HL-60 (cell line): ENCODE measurements around the gene RMDN2.

ENCODE experiments used
- DNase-seq, 2 experiments: peaks; one replicate each; pipeline ENCODE4 v3.0.0-alpha.2; 2010 to 2020; ENCODE audit warnings: low read depth in 1 of 2, low spot score in 1 of 2
- H3K27ac ChIP-seq: fragments of 250-450 bp; sonication (Bioruptor Pico); replicated peaks from 2 replicates; pipeline ENCODE4 v1.5.1; 2020; ENCODE audit warnings: mild to moderate bottlenecking, moderate library complexity
- H3K27me3 ChIP-seq: fragments of 250-450 bp; sonication (Bioruptor Pico); 2 replicates; pipeline ENCODE4 v1.5.1; 2021; ENCODE audit warnings: mild to moderate bottlenecking, moderate library complexity; ENCODE audit not compliant: insufficient read depth, poor library complexity, severe bottlenecking
- H3K4me3 ChIP-seq: replicated peaks from 2 replicates; pipeline ENCODE4 v1.5.1; 2011; ENCODE audit warnings: mild to moderate bottlenecking, control low read depth, low read length; ENCODE audit not compliant: insufficient read depth
- GABPA ChIP-seq: IDR thresholded peaks from 2 replicates; pipeline ENCODE4 v1.6.1; 2012; ENCODE audit warnings: low read depth
- POLR2AphosphoS5 ChIP-seq: IDR thresholded peaks from 2 replicates; pipeline ENCODE4 v1.6.1; 2012; ENCODE audit warnings: low read depth
- SPI1 ChIP-seq: IDR thresholded peaks from 2 replicates; pipeline ENCODE4 v1.6.1; 2012; ENCODE audit warnings: low read depth, mild to moderate bottlenecking, borderline replicate concordance
- TF ChIP-seq, protein P1 (sequence below): IDR thresholded peaks from 2 replicates; pipeline ENCODE4 v1.6.1; 2012; ENCODE audit warnings: low read depth; ENCODE audit not compliant: insufficient replicate concordance
- TF ChIP-seq, protein P2 (sequence below): IDR thresholded peaks from one replicate; pipeline ENCODE4 v1.5.1; 2011; ENCODE audit warnings: low read length, control low read depth, inconsistent platforms; ENCODE audit not compliant: insufficient read depth

The RMDN2 gene

DNA sequence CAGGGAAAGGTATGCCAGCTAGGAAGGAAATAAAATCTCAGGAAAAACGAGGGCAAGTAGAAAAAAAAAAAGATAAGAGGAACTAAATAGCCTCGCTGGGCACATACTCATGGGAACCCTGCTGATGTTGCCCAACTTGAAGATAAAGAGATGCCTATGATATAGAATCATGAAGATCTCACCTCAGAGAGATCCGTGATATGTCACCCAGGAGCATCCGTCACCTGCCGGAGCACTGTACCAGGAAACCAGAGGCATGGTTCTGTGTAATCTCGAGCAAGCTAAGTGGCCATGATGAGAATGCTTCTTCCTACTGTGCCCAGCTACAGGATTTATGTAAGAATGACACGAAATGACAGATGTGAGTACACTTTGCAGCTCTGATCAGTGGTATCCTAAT, 110.9 kb downstream of the RMDN2 start:
- no peak overlapping the region for H3K27ac ChIP-seq
- no peak for DNase-seq
- H3K4me3 ChIP-seq = no peak overlapping the region
- no peaks in the 10 kb centered on the region for H3K27me3 ChIP-seq
- TF ChIP-seq GABPA (no peak), POLR2AphosphoS5 (no peak), SPI1 (no peak)
- TF ChIP-seq, protein P1, sequence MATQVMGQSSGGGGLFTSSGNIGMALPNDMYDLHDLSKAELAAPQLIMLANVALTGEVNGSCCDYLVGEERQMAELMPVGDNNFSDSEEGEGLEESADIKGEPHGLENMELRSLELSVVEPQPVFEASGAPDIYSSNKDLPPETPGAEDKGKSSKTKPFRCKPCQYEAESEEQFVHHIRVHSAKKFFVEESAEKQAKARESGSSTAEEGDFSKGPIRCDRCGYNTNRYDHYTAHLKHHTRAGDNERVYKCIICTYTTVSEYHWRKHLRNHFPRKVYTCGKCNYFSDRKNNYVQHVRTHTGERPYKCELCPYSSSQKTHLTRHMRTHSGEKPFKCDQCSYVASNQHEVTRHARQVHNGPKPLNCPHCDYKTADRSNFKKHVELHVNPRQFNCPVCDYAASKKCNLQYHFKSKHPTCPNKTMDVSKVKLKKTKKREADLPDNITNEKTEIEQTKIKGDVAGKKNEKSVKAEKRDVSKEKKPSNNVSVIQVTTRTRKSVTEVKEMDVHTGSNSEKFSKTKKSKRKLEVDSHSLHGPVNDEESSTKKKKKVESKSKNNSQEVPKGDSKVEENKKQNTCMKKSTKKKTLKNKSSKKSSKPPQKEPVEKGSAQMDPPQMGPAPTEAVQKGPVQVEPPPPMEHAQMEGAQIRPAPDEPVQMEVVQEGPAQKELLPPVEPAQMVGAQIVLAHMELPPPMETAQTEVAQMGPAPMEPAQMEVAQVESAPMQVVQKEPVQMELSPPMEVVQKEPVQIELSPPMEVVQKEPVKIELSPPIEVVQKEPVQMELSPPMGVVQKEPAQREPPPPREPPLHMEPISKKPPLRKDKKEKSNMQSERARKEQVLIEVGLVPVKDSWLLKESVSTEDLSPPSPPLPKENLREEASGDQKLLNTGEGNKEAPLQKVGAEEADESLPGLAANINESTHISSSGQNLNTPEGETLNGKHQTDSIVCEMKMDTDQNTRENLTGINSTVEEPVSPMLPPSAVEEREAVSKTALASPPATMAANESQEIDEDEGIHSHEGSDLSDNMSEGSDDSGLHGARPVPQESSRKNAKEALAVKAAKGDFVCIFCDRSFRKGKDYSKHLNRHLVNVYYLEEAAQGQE = no peak
- TF ChIP-seq, protein P2, sequence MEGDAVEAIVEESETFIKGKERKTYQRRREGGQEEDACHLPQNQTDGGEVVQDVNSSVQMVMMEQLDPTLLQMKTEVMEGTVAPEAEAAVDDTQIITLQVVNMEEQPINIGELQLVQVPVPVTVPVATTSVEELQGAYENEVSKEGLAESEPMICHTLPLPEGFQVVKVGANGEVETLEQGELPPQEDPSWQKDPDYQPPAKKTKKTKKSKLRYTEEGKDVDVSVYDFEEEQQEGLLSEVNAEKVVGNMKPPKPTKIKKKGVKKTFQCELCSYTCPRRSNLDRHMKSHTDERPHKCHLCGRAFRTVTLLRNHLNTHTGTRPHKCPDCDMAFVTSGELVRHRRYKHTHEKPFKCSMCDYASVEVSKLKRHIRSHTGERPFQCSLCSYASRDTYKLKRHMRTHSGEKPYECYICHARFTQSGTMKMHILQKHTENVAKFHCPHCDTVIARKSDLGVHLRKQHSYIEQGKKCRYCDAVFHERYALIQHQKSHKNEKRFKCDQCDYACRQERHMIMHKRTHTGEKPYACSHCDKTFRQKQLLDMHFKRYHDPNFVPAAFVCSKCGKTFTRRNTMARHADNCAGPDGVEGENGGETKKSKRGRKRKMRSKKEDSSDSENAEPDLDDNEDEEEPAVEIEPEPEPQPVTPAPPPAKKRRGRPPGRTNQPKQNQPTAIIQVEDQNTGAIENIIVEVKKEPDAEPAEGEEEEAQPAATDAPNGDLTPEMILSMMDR = no peak

DNA sequence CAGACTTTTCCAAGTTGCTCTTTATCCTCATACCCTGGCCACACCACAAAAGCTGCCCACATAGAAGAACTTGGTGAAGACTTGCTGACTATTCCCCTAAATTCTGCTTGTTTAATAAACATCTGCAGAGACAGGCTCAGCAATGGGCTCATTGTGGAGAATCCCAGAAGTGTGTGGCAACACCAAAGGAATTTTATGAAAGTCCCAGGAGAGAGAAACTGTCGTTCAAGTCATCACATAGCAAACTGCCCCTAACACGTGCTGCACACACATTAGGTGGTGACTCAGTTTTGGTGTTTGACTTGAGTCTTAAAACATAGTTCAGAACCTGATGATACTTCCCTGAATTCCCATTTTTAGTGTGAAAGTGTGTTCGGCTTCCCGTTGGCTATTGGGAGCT, 112.2 kb downstream of the RMDN2 start:
- no peak for DNase-seq
- no peak overlapping the region for H3K27ac ChIP-seq
- no peak overlapping the region for H3K4me3 ChIP-seq
- TF ChIP-seq, protein P1 = no peak
- TF ChIP-seq GABPA (no peak), SPI1 (no peak), POLR2AphosphoS5 (no peak)
- TF ChIP-seq, protein P2 = no peak
- H3K27me3 ChIP-seq = no peaks in the 10 kb centered on the region

DNA sequence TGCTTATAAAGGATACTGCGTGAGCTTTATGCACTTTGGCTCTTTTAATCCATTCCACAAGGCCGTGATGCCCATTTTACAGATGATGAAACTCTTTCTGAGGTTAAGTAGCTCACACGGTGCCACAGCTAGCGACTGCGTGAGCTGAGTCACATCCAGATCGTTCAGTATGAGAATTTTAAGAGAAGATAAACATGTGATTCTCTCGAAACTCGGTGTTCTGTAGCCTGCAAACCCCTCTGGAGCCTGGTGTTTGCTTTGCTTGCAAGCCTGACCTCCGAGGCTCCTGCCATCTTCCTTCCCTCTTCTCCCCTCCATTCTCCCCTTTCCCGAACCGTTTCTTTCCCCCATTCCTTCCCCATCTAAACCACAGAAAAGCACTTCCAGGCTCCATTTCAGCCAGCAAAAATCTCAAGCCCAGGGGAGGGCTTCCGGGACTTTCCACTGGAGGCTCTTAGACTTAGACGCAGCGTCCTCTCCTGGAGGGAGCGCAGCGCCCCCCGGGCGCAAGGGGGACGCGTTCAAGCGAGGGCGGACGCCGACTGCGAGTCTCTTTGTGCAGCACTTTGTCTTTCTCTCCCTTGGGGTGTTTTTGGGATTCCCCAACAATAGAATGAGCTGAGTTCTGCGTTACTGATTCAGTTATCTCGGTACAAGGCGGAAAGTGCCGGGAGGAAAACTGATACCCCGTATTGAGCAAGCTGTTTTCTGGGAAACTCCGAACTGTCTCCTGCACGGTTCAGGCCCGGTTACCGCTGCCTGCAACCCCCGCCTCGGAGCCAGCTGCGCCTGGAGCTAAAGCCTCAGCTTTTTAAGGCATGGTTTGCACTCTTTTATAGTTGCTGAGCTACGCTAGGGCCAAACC, 112.9 kb downstream of the RMDN2 start:
- TF ChIP-seq SPI1 (no peak), POLR2AphosphoS5 (no peak)
- no peaks in the 10 kb centered on the region for H3K27me3 ChIP-seq
- DNase-seq = no peak
- no peak overlapping the region for H3K27ac ChIP-seq
- H3K4me3 ChIP-seq = no peak overlapping the region

DNA sequence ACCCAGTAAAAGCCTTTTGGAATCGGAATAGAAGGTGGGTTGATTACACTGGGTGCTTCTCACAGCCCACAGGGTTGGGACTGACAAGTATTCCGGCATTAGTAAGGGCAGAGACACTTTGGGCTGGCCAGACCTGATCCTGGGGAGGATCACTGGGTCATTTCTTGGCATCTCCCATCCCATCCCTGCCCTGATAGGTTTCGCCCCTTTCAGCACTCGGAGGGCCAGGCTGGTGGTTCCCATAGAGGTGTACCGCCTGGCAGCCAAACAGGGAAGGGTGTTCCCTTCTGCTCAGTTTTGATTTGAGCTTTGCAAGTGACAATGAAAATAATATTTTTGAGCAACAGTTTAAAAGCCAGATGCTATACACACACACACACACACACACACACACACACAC, 113.6 kb downstream of the RMDN2 start:
- Histone ChIP-seq H3K27me3 (no peaks in the 10 kb centered on the region), H3K4me3 (no peak overlapping the region), H3K27ac (no peak overlapping the region)
- TF ChIP-seq, protein P2 = no peak
- TF ChIP-seq SPI1 (no peak), GABPA (no peak), POLR2AphosphoS5 (no peak)
- TF ChIP-seq, protein P1 = no peak
- no peak for DNase-seq
